HL-60 (cell line): Measurements from ENCODE around the gene ITGA5.

Source experiments
- DNase-seq, 2 experiments: peaks; one replicate each; pipeline ENCODE4 v3.0.0-alpha.2; 2010 to 2020; ENCODE audit warnings: low read depth in 1 of 2, low spot score in 1 of 2
- H3K27ac ChIP-seq: fragments of 250-450 bp; sonication (Bioruptor Pico); replicated peaks from 2 replicates; pipeline ENCODE4 v1.5.1; 2020; ENCODE audit warnings: mild to moderate bottlenecking, moderate library complexity
- H3K27me3 ChIP-seq: fragments of 250-450 bp; sonication (Bioruptor Pico); 2 replicates; pipeline ENCODE4 v1.5.1; 2021; ENCODE audit warnings: mild to moderate bottlenecking, moderate library complexity; ENCODE audit not compliant: insufficient read depth, poor library complexity, severe bottlenecking
- H3K4me3 ChIP-seq: replicated peaks from 2 replicates; pipeline ENCODE4 v1.5.1; 2011; ENCODE audit warnings: mild to moderate bottlenecking, control low read depth, low read length; ENCODE audit not compliant: insufficient read depth
- CTCF ChIP-seq: IDR thresholded peaks from one replicate; pipeline ENCODE4 v1.5.1; 2011; ENCODE audit warnings: low read length, control low read depth, inconsistent platforms; ENCODE audit not compliant: insufficient read depth
- GABPA ChIP-seq: IDR thresholded peaks from 2 replicates; pipeline ENCODE4 v1.6.1; 2012; ENCODE audit warnings: low read depth
- POLR2AphosphoS5 ChIP-seq: IDR thresholded peaks from 2 replicates; pipeline ENCODE4 v1.6.1; 2012; ENCODE audit warnings: low read depth
- REST ChIP-seq: IDR thresholded peaks from 2 replicates; pipeline ENCODE4 v1.6.1; 2012; ENCODE audit warnings: low read depth; ENCODE audit not compliant: insufficient replicate concordance
- SPI1 ChIP-seq: IDR thresholded peaks from 2 replicates; pipeline ENCODE4 v1.6.1; 2012; ENCODE audit warnings: low read depth, mild to moderate bottlenecking, borderline replicate concordance

Gene ITGA5

GRCh38 chr12:54360717-54361456, 58.2 kb downstream of the ITGA5 start:
- no peak overlapping the region for H3K27ac ChIP-seq
- DNase-seq: peak in 1 of 2 experiments; percentile 72
- H3K27me3 ChIP-seq: no peaks in the 10 kb centered on the region
- H3K4me3 ChIP-seq: no peak overlapping the region
- TF ChIP-seq CTCF (peak; percentile 61), GABPA (no peak), REST (no peak)

GRCh38 chr12:54359762-54360351, 59.2 kb downstream of the ITGA5 start:
- no peaks in the 10 kb centered on the region for H3K27me3 ChIP-seq
- H3K4me3 ChIP-seq: peak overlapping the region; percentile 65
- H3K27ac ChIP-seq: peak overlapping the region; percentile 46
- DNase-seq: no peak
- TF ChIP-seq GABPA: no peak
- TF ChIP-seq POLR2AphosphoS5: no peak
- TF ChIP-seq REST: no peak

- Histone ChIP-seq H3K27me3 (no peaks in the 10 kb centered on the region), H3K27ac (peak overlapping the region; percentile 46), H3K4me3 (peak overlapping the region; percentile 65)
- peak; percentile 97 to 98 for DNase-seq
- TF ChIP-seq GABPA: no peak
- TF ChIP-seq CTCF: no peak
- no peak for TF ChIP-seq SPI1
- TF ChIP-seq POLR2AphosphoS5: peak; percentile 38; the same call in 1 of the 2 replicates
- no peak for TF ChIP-seq REST
These were observed 59.9 kb downstream of the ITGA5 start for GRCh38 chr12:54358945-54359761.
